Fibroblast of lung (primary cell): ENCODE data around the gene MRPS33.

Source experiments
- CTCF ChIP-seq, 2 donors: IDR thresholded peaks in 1 of 2; conservative IDR thresholded peaks in 1 of 2; 1 replicate in 1 of 2; 2 replicates in 1 of 2; pipeline ENCODE4 v1.5.1; 2011 to 2012; ENCODE audit warnings: low read length in 2 of 2, control low read depth in 1 of 2, inconsistent platforms in 1 of 2, low read depth in 1 of 2, mild to moderate bottlenecking in 1 of 2
- EZH2 ChIP-seq: IDR thresholded peaks from 2 replicates; pipeline ENCODE4 v1.5.1; 2012; ENCODE audit warnings: low read length, control low read depth, mild to moderate bottlenecking; ENCODE audit errors: missing control alignments

GRCh38 chr7:140998715-140999114 is 16.0 kb downstream of the MRPS33 start:
- no peak for TF ChIP-seq CTCF (conservative IDR thresholded peaks at IDR 0.05 in 1 of 2, IDR thresholded peaks at IDR 0.05 in 1 of 2; ENCODE audit: low read depth in 1 of 2, low read length in 2 of 2)
- TF ChIP-seq EZH2: no peak
